Esophagus (tissue), 2 donors: Measurements from ENCODE around the gene NAXD. TPM values are rescaled to one million over a fixed set of nuclear protein-coding genes. Genes with fewer than 3 reads are reported as not detected.

Experiments used
- H3K27ac ChIP-seq, 2 donors: one replicate each; pipeline ENCODE4 v1.5.1; 2013; ENCODE audit warnings: low read depth in 2 of 2, mild to moderate bottlenecking in 2 of 2, inconsistent platforms in 1 of 2, low read length in 1 of 2, moderate library complexity in 1 of 2
- H3K27me3 ChIP-seq, 2 donors: one replicate each; pipeline ENCODE4 v1.6.1; 2013; ENCODE audit warnings: low read length in 2 of 2, control low read depth in 1 of 2, mild to moderate bottlenecking in 1 of 2; ENCODE audit not compliant: insufficient read depth in 2 of 2, control insufficient read depth in 1 of 2
- H3K36me3 ChIP-seq, 2 donors: one replicate each; pipeline ENCODE4 v1.6.1; 2013; ENCODE audit warnings: low read length in 1 of 2; ENCODE audit not compliant: control insufficient read depth in 2 of 2, insufficient read depth in 2 of 2
- H3K4me1 ChIP-seq, 2 donors: one replicate each; pipeline ENCODE4 v1.6.1; 2013; ENCODE audit warnings: low read length in 1 of 2; ENCODE audit not compliant: control insufficient read depth in 2 of 2, insufficient read depth in 2 of 2
- H3K4me3 ChIP-seq, 2 donors: one replicate each; pipeline ENCODE4 v1.5.1; 2013; ENCODE audit warnings: low read length in 2 of 2, mild to moderate bottlenecking in 2 of 2, low read depth in 1 of 2, moderate library complexity in 1 of 2
- H3K9me3 ChIP-seq, 2 donors: one replicate each; pipeline ENCODE4 v1.6.1; 2013; ENCODE audit warnings: mild to moderate bottlenecking in 2 of 2, low read depth in 1 of 2, low read length in 1 of 2, moderate library complexity in 1 of 2; ENCODE audit not compliant: control insufficient read depth in 2 of 2, insufficient read depth in 1 of 2
- WGBS, 2 donors: extraction: QIAGEN DNeasy Blood & Tissue Kit; methylation state at CpG; one replicate each; pipeline ENCODE4 v1.1.7; 2013; 5-methylcytosine and 5-hydroxymethylcytosine counted together
- polyA plus RNA-seq, 2 donors: library from polyadenylated mRNA; stranded (reverse); fragments of 200-250 nt; gene quantifications; one replicate each; pipeline ENCODE4 v1.2.3, GENCODE V29; 2013
- donor health status: healthy with polysubstance abuse.
- donor health status: Bipolar disorder and iron deficiency.

The NAXD gene
- polyA plus RNA-seq, 2 donors, result 26.3 to 28.7 TPM

DNA sequence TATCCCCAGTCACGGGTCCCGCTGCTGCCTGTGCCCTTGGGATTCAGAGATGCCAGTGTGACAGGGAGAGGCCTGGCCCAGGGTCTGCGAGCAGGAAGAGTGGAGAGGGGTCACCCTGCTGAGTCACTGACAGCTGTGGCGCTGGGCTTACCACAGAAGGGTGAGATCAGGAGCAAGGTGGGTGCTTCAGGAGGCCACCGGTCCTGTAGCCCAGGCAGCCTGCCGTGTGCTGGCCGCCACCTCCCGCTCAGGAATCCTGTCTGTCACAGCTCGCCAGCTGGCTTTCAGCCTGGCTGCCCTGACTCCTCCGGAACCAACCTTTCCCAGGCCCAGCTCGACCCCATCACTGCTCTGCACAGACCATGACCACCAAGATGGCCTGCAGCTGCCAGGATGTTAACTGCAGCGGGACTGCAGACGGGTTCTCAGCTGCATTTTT, 25.3 kb downstream of the NAXD start:
- Histone ChIP-seq H3K4me1 (peaks cover 0 to 9% of the 10 kb centered on the region in 2 donors), H3K27me3 (no peaks in the 10 kb centered on the region), H3K9me3 (peaks cover 0 to 3% of the 10 kb centered on the region in 2 donors), H3K4me3 (no peak overlapping the region), H3K36me3 (peaks cover 25 to 65% of the 10 kb centered on the region in 2 donors), H3K27ac (peak overlapping the region in 1 of 2 donors; percentile 29)
- 60 to 67% methylated on average over 13 of the region's 13 CpGs for WGBS, 2 donors

DNA sequence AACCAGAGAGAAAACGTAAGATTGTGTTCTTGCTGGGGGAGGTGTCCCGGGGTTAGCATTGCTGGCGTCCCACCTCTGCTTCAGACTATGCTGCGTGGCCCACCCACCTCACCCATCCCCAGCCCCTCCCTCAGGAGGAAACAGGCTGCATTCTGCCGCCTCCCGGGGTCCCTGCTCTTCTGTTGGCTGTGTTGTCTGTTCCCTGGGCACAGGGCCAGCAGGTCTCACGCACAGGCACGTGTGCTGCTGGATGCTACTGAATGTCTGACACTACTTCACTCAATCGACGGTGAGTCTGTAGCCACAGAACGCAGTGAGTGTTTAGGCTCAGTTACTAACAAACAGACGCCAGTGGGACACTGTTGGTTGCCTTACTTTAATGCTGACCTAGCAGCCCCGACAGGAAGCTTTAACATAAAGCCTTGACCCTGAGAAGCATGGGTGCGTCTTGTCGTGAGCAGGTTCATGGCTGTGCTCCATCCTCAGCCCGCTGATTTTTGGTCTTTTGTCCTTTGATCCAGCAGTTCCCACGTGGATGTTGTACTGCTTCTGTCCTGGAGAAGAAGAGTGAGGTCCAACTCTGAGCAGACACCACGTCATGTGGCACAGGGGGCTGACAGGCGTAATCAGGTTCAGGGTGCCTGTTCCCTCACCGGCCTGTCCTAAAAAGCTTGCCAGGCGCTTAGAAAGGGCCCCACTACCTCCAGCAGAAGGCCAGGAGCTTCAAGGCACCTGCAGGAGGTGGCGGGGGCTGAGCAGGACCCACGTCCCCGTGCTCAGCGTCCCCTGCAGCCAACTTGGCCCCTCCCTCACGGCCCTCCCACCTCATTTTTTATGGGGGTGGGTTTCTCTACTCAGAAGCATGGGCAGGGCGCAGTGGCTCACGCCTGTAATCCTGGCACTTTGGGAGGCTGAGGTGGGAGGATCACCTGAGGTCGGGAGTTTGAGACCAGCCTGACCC, 26.0 kb downstream of the NAXD start:
- Histone ChIP-seq H3K9me3 (no peaks in the 10 kb centered on the region), H3K36me3 (peaks cover 18 to 58% of the 10 kb centered on the region in 2 donors), H3K27ac (peak overlapping the region in 1 of 2 donors; percentile 23), H3K4me1 (peaks cover 0 to 4% of the 10 kb centered on the region in 2 donors), H3K27me3 (no peaks in the 10 kb centered on the region), H3K4me3 (no peak overlapping the region)
- 73 to 78% methylated on average over 29 of the region's 29 CpGs for WGBS, 2 donors

DNA sequence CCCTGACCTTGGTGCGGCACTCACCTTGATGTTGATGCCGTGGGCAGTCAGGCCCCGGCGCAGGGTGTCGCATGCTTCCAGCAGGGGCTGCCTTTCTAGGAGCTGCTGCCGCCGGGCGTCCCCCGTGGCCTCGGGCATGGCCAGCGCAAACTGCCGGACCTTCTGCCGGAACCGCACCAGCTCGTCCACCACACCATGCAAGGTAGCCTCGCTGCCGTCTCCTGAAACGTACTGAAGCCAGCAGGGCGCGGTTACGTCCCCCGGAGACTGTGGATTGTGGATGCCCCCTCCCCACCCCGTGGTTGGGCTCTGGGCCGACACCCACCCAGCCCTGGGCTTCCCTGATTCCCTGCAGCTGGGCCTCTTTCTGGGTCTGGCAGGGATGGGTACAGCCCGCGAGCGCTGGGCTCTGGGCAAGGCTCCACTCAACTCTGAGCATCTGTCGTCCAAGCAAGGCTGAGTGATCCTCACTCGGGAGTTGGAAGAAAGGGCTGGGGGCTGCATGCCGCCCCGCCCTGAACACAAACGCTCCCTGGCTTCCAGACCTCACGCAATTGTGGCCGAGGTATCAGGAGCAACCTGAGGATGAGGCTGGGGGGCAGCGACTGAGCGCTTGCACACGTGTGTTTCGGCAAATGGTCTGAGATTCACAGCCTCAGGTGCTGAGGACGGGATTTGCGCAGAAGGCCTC, 27.1 kb downstream of the NAXD start:
- H3K4me1 ChIP-seq, result no peaks in the 10 kb centered on the region
- H3K9me3 ChIP-seq, result no peaks in the 10 kb centered on the region
- no peak overlapping the region for H3K27ac ChIP-seq
- WGBS, 2 donors, result 88 to 89% methylated on average over 40 of the region's 40 CpGs
- peaks cover 12 to 51% of the 10 kb centered on the region in 2 donors for H3K36me3 ChIP-seq
- no peaks in the 10 kb centered on the region for H3K27me3 ChIP-seq
- no peak overlapping the region for H3K4me3 ChIP-seq

DNA sequence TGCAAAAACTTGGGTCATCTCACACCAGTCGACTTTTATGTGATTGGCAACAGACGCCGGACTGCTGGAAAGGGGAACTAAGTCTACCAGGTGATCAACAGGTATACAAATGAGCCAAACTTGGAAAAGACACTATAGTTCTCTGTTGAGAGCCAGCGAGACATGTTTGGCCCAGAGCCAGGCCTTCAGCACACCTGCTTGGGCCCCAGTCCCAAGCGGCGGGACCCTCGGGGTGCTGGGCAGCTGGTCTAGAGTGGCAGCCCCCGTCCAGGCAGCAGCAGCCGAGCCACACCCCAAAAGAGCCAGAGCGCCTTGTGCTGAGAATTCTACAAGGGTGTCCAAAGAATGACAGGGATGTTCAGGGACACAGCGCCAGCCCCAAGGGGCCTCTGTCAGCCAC, 28.0 kb downstream of the NAXD start:
- Histone ChIP-seq H3K36me3 (peaks cover 10 to 44% of the 10 kb centered on the region in 2 donors), H3K4me3 (no peak overlapping the region), H3K27me3 (no peaks in the 10 kb centered on the region), H3K27ac (no peak overlapping the region), H3K9me3 (no peaks in the 10 kb centered on the region), H3K4me1 (no peaks in the 10 kb centered on the region)
- whole genome bisulfite sequencing, 2 donors, result 76 to 81% methylated on average over 11 of the region's 11 CpGs

DNA sequence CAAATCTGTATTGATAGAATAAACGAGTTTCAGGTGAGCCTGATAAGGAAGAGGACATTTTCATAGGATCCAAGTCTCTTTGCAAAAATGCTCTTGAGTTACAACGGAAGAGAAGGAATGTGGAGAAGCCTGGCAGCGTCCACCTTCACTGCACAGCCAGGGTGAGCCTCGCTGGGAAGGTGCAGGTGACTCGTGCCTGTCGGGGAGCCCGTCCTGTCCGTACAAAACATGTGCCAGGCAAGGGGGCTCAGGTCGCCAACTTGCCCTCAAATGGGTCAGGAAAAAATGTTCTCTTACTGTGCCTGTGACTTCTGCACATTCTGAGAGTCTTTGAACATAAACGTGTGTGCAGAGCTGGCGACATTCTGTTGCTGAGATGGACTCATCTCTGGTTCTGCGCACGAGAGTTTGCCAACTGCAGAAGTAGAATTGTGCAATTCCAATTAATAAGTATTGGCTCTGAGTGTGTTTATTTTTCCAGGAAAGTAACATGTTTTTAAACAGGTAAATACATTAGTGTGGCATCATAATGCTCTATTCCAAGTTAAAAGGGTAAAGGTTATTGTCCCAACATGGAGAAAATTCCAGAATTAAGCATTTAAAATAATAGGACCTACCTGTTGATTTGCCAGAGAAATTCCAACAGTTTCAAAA, 28.6 kb downstream of the NAXD start:
- 76 to 81% methylated on average over 13 of the region's 13 CpGs for WGBS, 2 donors
- H3K27ac ChIP-seq, result no peak overlapping the region
- H3K27me3 ChIP-seq, result no peaks in the 10 kb centered on the region
- H3K36me3 ChIP-seq, result peaks cover 8 to 44% of the 10 kb centered on the region in 2 donors
- no peaks in the 10 kb centered on the region for H3K4me1 ChIP-seq
- H3K4me3 ChIP-seq, result no peak overlapping the region
- no peaks in the 10 kb centered on the region for H3K9me3 ChIP-seq

DNA sequence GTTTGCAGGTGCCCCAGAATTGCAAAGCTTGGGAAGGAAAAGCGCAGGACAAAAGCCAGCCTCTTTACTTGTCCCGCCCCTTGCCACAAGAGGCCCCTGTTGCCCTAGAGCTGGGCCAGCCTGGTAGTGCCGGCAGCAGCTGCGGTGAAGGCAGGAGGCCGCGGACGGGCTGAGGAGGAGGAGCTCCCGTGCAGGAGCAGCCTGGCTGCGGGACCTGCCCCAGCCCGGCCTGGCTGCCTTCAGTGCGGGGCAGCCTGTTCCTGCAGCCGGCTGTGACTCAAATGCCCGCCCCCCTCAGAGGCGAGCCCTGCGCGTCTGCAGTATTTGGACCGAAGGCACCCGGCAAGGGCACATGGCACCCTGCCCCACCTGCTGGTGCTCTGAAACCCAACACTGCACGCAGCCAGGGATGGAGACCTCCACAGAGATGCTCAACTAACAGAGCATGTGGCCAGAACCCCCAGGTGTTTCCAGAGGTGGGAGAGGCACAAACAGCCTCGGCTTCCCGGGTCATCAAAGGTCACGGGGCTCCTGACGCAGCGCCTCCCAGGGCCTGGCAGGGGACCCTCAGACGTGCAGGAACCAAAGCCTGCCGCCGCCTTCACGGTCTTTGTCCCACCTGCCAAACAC, 29.7 kb downstream of the NAXD start:
- WGBS, 2 donors, result 34 to 38% methylated on average over 25 to 28 of the region's 28 CpGs
- H3K9me3 ChIP-seq, result no peaks in the 10 kb centered on the region
- H3K4me1 ChIP-seq, result no peaks in the 10 kb centered on the region
- H3K27ac ChIP-seq, result peak overlapping the region in 1 of 2 donors; percentile 20
- peaks cover 8 to 43% of the 10 kb centered on the region in 2 donors for H3K36me3 ChIP-seq
- no peaks in the 10 kb centered on the region for H3K27me3 ChIP-seq
- no peak overlapping the region for H3K4me3 ChIP-seq

DNA sequence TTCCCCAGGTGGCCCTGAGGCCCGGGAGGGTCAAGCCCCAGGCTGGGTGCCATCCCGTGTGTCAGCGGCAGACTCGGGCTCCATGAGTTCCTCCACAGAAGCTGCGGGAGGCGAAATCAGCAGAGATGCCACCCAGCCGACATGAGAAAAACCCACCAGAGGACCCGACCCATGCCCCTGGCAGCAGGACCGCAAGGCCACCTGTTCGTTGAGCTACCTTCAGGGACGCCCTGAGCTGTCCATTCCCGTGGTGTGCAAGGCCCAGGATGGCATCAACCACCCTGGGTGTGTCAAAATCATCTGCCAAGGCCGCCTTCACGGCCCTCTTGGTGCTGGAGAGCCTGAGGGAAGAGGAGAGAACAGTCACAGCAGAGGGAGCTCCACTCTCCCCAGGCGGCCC, 30.4 kb downstream of the NAXD start:
- Histone ChIP-seq H3K27me3 (no peaks in the 10 kb centered on the region), H3K4me1 (no peaks in the 10 kb centered on the region), H3K4me3 (no peak overlapping the region), H3K36me3 (peaks cover 8 to 41% of the 10 kb centered on the region in 2 donors), H3K27ac (no peak overlapping the region), H3K9me3 (no peaks in the 10 kb centered on the region)
- WGBS, 2 donors, result 78 to 87% methylated on average over 15 of the region's 15 CpGs

DNA sequence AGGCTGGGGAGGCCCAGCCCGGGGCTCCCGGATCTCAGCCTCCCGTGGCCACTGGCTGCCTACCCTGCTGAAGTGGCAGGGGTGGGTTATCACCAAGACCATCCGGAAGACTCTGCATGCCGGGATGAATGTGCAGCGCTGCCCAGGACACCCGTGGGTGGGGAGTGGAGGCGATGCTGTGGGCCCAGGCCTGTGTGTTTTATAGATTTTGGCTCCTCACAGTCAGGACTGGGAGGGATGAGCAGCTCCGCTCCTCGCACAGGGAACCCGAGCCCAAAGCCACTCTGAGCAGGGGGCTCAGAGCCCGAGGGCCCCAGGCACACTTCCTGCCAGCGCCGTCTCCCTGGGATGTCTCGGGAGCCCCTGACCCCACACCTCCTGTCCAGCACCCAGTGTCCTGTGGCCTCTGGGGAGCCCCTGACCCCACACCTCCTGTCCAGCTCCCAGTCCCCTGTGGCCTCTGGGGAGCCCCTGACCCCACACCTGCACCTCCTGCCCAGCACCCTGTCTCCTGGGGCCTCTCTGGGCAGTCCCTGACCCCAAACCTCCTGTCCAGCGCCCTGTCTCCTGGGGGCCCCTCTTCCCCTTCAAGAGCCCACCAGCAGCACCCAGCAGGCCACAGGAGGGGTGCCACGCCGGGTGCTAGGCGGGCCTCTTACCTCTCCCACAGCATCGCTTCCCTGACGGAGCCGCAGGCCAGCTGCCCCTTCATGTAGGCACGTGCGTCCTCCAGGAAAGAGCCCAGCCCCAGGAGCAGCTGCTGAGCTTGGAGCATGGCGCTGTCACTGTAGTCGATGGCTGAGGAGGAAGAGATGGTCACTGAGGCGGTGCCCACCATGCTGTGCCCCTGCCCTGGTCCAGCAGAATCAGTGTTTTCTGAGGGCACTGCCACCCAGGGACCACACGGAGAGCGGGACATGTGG, 31.4 kb downstream of the NAXD start:
- Histone ChIP-seq H3K27me3 (no peaks in the 10 kb centered on the region), H3K36me3 (peaks cover 1 to 39% of the 10 kb centered on the region in 2 donors)
- WGBS, 2 donors, result 91 to 92% methylated on average over 28 to 29 of the region's 29 CpGs

More for the DNA sequence above, 31.4 kb downstream of the NAXD start:
- Histone ChIP-seq H3K9me3 (no peaks in the 10 kb centered on the region), H3K27ac (no peak overlapping the region), H3K4me1 (no peaks in the 10 kb centered on the region), H3K4me3 (no peak overlapping the region)
